Nephron progenitor cell (in vitro differentiated cells): ENCODE data around the gene SYPL1.
A peak's percentile ranks its signal among the peaks of the same experiment; 100 is the strongest.

Source experiments
- DNase-seq: peaks from one replicate; pipeline ENCODE4 v3.0.0; 2021
- H3K27ac Mint-ChIP-seq: 2 replicates; pipeline ENCODE4 v1.8.0; 2021; ENCODE audit warnings: mild to moderate bottlenecking, moderate library complexity, mixed read lengths
- H3K27me3 Mint-ChIP-seq: 2 replicates; pipeline ENCODE4 v1.8.0; 2021; ENCODE audit warnings: mild to moderate bottlenecking, low read depth, mixed read lengths; ENCODE audit not compliant: poor library complexity
- H3K36me3 Mint-ChIP-seq: 2 replicates; pipeline ENCODE4 v1.8.0; 2021; ENCODE audit warnings: low read depth, mixed read lengths
- H3K4me1 Mint-ChIP-seq: 2 replicates; pipeline ENCODE4 v1.8.0; 2021; ENCODE audit warnings: mixed read lengths
- H3K4me3 Mint-ChIP-seq: 2 replicates; pipeline ENCODE4 v1.8.0; 2021; ENCODE audit warnings: mild to moderate bottlenecking, moderate library complexity, mixed read lengths
- H3K9me3 Mint-ChIP-seq: 2 replicates; pipeline ENCODE4 v1.8.0; 2021; ENCODE audit warnings: mild to moderate bottlenecking, moderate library complexity, mixed read lengths
- TF ChIP-seq, protein P1 (sequence below): fragments of 200-600 bp; sonication (generic); IDR thresholded peaks from 2 replicates; pipeline ENCODE4 v1.5.0; 2021; ENCODE audit warnings: antibody characterized with exemption

Gene SYPL1

DNA sequence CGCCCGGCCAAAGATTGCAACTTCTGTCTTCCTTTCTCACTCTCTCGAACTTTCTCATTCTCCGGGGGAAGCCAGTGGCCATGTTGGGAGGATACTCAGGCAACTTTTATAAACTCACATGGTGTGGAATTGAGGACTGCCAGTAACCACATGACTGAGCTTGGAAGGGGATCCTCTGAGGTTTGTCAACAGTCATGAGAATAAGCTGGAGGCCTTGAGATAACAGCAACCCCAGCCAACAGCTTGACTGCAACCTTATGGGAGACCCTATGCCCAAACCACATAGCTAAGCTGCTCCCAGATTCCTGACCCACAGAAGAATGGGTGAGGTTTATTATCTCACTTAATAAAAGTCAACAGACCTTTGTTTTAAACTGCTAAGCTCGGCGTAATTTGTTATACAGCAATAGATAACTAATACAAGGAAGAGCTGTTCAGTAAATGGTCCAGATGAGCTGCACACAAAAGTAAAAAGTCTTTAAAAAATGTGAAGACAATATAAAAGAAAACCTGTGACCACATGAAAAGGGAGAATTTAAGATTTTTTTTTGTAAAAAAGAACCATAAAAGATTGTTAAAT lies 9.6 kb downstream of the SYPL1 start:
- DNase-seq: no peak
- no peaks in the 10 kb centered on the region for H3K27me3 Mint-ChIP-seq
- peak overlapping the region; percentile 95 for H3K27ac Mint-ChIP-seq
- TF ChIP-seq, protein P1, sequence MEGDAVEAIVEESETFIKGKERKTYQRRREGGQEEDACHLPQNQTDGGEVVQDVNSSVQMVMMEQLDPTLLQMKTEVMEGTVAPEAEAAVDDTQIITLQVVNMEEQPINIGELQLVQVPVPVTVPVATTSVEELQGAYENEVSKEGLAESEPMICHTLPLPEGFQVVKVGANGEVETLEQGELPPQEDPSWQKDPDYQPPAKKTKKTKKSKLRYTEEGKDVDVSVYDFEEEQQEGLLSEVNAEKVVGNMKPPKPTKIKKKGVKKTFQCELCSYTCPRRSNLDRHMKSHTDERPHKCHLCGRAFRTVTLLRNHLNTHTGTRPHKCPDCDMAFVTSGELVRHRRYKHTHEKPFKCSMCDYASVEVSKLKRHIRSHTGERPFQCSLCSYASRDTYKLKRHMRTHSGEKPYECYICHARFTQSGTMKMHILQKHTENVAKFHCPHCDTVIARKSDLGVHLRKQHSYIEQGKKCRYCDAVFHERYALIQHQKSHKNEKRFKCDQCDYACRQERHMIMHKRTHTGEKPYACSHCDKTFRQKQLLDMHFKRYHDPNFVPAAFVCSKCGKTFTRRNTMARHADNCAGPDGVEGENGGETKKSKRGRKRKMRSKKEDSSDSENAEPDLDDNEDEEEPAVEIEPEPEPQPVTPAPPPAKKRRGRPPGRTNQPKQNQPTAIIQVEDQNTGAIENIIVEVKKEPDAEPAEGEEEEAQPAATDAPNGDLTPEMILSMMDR: no peak
- H3K36me3 Mint-ChIP-seq: peaks cover 44% of the 10 kb centered on the region
- H3K9me3 Mint-ChIP-seq: no peaks in the 10 kb centered on the region
- no peak overlapping the region for H3K4me3 Mint-ChIP-seq
- peaks cover 40% of the 10 kb centered on the region for H3K4me1 Mint-ChIP-seq

DNA sequence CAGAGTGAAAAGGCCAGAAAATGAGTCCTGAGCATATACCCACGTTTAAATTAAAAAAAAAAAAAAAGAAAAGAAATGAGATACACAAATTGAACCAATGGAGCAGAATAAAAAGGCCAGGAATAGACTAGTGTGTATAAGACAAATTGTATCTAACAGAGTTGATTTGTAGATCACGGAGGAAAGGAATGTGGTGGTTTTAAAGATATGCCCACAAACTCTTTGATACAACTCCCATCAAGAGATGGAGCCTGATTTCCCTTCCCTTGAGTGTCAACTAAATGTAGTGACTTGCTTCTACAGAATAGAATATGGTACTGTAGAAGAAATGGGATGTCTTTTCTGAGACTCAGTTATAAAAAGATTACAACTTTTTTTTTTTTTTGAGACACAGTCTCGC lies 10.4 kb downstream of the SYPL1 start:
- TF ChIP-seq, protein P1: no peak
- Mint-ChIP-seq H3K27ac (no peak overlapping the region), H3K36me3 (peaks cover 44% of the 10 kb centered on the region), H3K27me3 (no peaks in the 10 kb centered on the region), H3K4me3 (no peak overlapping the region), H3K4me1 (peaks cover 40% of the 10 kb centered on the region), H3K9me3 (no peaks in the 10 kb centered on the region)
- DNase-seq: no peak

DNA sequence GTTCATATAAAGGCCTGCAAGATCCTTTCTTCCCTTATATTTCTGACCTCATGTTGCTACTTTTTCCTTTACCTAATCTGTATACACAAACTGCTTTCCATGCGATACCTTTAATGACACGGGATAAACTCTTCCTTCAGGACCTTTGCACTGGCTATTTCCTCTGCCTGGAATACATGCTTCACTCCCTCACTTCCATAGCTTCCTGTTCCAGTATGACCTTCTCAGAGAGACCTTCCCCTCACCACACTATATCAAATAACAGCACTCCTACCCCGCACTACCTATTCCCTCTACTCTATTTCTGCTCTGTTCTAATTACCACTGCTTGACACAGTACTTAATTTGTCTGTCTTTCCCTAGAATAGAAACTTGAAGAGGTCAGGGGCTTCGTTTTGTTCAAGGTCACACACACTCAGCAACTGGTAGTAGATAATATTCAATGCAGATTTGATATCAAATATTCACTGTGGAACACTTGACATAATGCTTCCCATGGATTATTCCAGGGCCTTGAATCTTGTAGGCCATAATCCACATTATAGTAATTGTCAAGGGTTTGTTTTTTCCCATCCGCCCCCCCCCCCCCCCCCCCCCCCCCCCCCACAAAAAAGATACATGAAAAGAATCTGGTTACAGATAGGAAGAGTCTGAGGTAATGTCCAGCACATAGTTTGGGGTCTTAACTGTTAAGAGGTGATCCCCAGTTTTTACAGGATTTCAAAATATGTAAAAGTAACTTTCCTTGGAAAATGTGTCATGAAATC lies 11.1 kb downstream of the SYPL1 start:
- Mint-ChIP-seq H3K4me1 (peaks cover 40% of the 10 kb centered on the region), H3K4me3 (no peak overlapping the region), H3K9me3 (no peaks in the 10 kb centered on the region), H3K36me3 (peaks cover 41% of the 10 kb centered on the region), H3K27ac (peak overlapping the region; percentile 85), H3K27me3 (no peaks in the 10 kb centered on the region)
- DNase-seq: no peak
- TF ChIP-seq, protein P1: no peak

- Mint-ChIP-seq H3K9me3 (no peaks in the 10 kb centered on the region), H3K4me3 (no peak overlapping the region), H3K4me1 (peaks cover 40% of the 10 kb centered on the region), H3K36me3 (peaks cover 32% of the 10 kb centered on the region), H3K27me3 (no peaks in the 10 kb centered on the region), H3K27ac (peak overlapping the region; percentile 55)
- DNase-seq: no peak
- TF ChIP-seq, protein P1: no peak
These were observed 12.6 kb downstream of the SYPL1 start for GRCh38 chr7:106099539-106099938.

GRCh38 chr7:106098889-106099288 lies 13.2 kb downstream of the SYPL1 start:
- no peaks in the 10 kb centered on the region for H3K9me3 Mint-ChIP-seq
- peaks cover 39% of the 10 kb centered on the region for H3K4me1 Mint-ChIP-seq
- DNase-seq: no peak
- peak overlapping the region; percentile 53 for H3K27ac Mint-ChIP-seq
- no peak overlapping the region for H3K4me3 Mint-ChIP-seq
- TF ChIP-seq, protein P1: no peak
- H3K27me3 Mint-ChIP-seq: no peaks in the 10 kb centered on the region
- peaks cover 32% of the 10 kb centered on the region for H3K36me3 Mint-ChIP-seq

GRCh38 chr7:106095634-106096033 lies 16.5 kb downstream of the SYPL1 start:
- no peak overlapping the region for H3K4me3 Mint-ChIP-seq
- peaks cover 2% of the 10 kb centered on the region for H3K27me3 Mint-ChIP-seq
- DNase-seq: no peak
- H3K36me3 Mint-ChIP-seq: peaks cover 44% of the 10 kb centered on the region
- TF ChIP-seq, protein P1: no peak
- H3K9me3 Mint-ChIP-seq: no peaks in the 10 kb centered on the region
- H3K4me1 Mint-ChIP-seq: peaks cover 10% of the 10 kb centered on the region
- no peak overlapping the region for H3K27ac Mint-ChIP-seq
